Measurements from ENCODE around the gene MTARC2.
A peak's percentile ranks its signal among the peaks of the same experiment; 100 is the strongest.

MTARC2 gene

DNA sequence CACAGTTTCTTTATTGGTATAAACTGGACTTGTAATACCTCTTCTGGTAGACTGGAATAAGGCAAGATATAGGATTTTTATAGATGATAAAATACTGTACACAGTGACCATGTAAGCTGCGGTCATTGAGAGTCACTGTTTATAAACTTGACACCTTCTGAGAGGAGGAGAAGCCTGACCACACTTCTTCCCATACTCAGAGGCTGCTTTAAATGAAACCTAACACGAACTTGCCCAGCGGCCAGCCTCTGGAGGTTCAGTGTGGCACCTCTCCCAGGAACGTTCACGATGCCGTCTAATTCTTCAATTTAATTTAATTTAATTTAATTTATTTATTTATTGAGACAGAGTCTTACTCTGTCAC is 61.0 kb downstream of the MTARC2 start:
- H3K9ac ChIP-seq (ENCODE audit: low read length) = no peak overlapping the region
- H3K79me2 ChIP-seq (ENCODE audit: control insufficient read depth, insufficient read depth, low read length, poor library complexity) = no peaks in the 10 kb centered on the region
- no peak overlapping the region for H3K14ac ChIP-seq (ENCODE audit: low read length)
- H3K4me3 ChIP-seq (ENCODE audit: low read depth, low read length) = no peak overlapping the region
- no peak overlapping the region for H3K18ac ChIP-seq (ENCODE audit: low read length)
- no peak overlapping the region for H3K4me2 ChIP-seq (ENCODE audit: low read length)
- peaks cover 14 to 35% of the 10 kb centered on the region in 2 experiments for H3K36me3 ChIP-seq (ENCODE audit: control insufficient read depth in 1 of 2, insufficient read depth in 2 of 2, low read length in 2 of 2)
- no peak overlapping the region for H4K12ac ChIP-seq (ENCODE audit: low read depth, low read length)
- H2BK5ac ChIP-seq (ENCODE audit: low read depth, low read length, poor library complexity) = no peak overlapping the region
- no peak overlapping the region for H3K27ac ChIP-seq (ENCODE audit: low read depth, low read length)
- no peaks in the 10 kb centered on the region for H3K27me3 ChIP-seq (ENCODE audit: insufficient read depth, low read length)
- no peak overlapping the region for H3K23ac ChIP-seq (ENCODE audit: low read length)
- no CpG with 5 or more reads among the region's 6 CpGs for WGBS (ENCODE audit: extremely low coverage, insufficient coverage, insufficient read length)
- no peak overlapping the region for H4K91ac ChIP-seq (ENCODE audit: low read depth, low read length)
- no peak for DNase-seq
- H2BK12ac ChIP-seq (ENCODE audit: low read length) = no peak overlapping the region
- no peak overlapping the region for H4K8ac ChIP-seq (ENCODE audit: low read depth, low read length)
- no peak overlapping the region for H3K4ac ChIP-seq (ENCODE audit: low read depth, low read length)
- H3K9me3 ChIP-seq (ENCODE audit: insufficient read depth, low read depth, low read length) = no peaks in the 10 kb centered on the region
- H3K4me1 ChIP-seq (ENCODE audit: control insufficient read depth in 1 of 2, insufficient read depth in 2 of 2, low read length in 2 of 2) = peaks cover 0 to 4% of the 10 kb centered on the region in 2 experiments
- H2AK5ac ChIP-seq (ENCODE audit: low read length) = no peak overlapping the region
- H2AFZ ChIP-seq (ENCODE audit: insufficient read depth, low read length, poor library complexity) = no peak overlapping the region
- H2BK120ac ChIP-seq (ENCODE audit: insufficient read depth, low read length, poor library complexity) = no peak overlapping the region
- no peaks in the 10 kb centered on the region for H3K79me1 ChIP-seq (ENCODE audit: low read length)

DNA sequence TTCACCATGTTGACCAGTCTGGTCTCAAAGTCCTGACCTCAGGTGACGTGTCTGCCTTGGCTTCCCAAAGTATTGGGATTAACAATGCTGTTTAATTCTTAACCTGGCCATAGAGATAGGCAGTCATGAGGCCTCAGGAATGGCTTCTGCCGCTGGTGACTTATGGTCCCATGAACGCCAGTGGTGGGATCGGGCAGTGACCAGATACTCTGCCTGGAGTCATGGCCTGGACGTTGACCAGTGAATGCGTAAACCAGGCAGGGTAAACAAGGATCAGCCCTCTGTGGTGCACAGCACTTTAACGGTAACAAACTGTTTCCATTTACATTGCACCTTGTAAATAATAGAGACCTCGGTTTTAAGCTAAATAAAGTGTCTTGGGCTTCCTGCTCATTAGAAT is 61.6 kb downstream of the MTARC2 start:
- no peak overlapping the region for H2AK5ac ChIP-seq (ENCODE audit: low read length)
- H3K4me1 ChIP-seq (ENCODE audit: control insufficient read depth in 1 of 2, insufficient read depth in 2 of 2, low read length in 2 of 2) = peaks cover 0 to 4% of the 10 kb centered on the region in 2 experiments
- peaks cover 17 to 34% of the 10 kb centered on the region in 2 experiments for H3K36me3 ChIP-seq (ENCODE audit: control insufficient read depth in 1 of 2, insufficient read depth in 2 of 2, low read length in 2 of 2)
- no peak overlapping the region for H3K27ac ChIP-seq (ENCODE audit: low read depth, low read length)
- H3K14ac ChIP-seq (ENCODE audit: low read length) = no peak overlapping the region
- no CpG with 5 or more reads among the region's 8 CpGs for WGBS (ENCODE audit: extremely low coverage, insufficient coverage, insufficient read length)
- no peak overlapping the region for H2AFZ ChIP-seq (ENCODE audit: insufficient read depth, low read length, poor library complexity)
- no peak overlapping the region for H3K4me2 ChIP-seq (ENCODE audit: low read length)
- no peak overlapping the region for H3K9ac ChIP-seq (ENCODE audit: low read length)
- H3K79me2 ChIP-seq (ENCODE audit: control insufficient read depth, insufficient read depth, low read length, poor library complexity) = no peaks in the 10 kb centered on the region
- no peaks in the 10 kb centered on the region for H3K9me3 ChIP-seq (ENCODE audit: insufficient read depth, low read depth, low read length)
- no peak overlapping the region for H3K4ac ChIP-seq (ENCODE audit: low read depth, low read length)
- H3K79me1 ChIP-seq (ENCODE audit: low read length) = no peaks in the 10 kb centered on the region
- no peak overlapping the region for H3K4me3 ChIP-seq (ENCODE audit: low read depth, low read length)
- H3K18ac ChIP-seq (ENCODE audit: low read length) = no peak overlapping the region
- no peak overlapping the region for H2BK12ac ChIP-seq (ENCODE audit: low read length)
- no peak overlapping the region for H4K12ac ChIP-seq (ENCODE audit: low read depth, low read length)
- H3K23ac ChIP-seq (ENCODE audit: low read length) = no peak overlapping the region
- H2BK5ac ChIP-seq (ENCODE audit: low read depth, low read length, poor library complexity) = no peak overlapping the region
- H3K27me3 ChIP-seq (ENCODE audit: insufficient read depth, low read length) = no peaks in the 10 kb centered on the region
- no peak for DNase-seq
- no peak overlapping the region for H4K8ac ChIP-seq (ENCODE audit: low read depth, low read length)
- no peak overlapping the region for H4K91ac ChIP-seq (ENCODE audit: low read depth, low read length)
- H2BK120ac ChIP-seq (ENCODE audit: insufficient read depth, low read length, poor library complexity) = no peak overlapping the region

DNA sequence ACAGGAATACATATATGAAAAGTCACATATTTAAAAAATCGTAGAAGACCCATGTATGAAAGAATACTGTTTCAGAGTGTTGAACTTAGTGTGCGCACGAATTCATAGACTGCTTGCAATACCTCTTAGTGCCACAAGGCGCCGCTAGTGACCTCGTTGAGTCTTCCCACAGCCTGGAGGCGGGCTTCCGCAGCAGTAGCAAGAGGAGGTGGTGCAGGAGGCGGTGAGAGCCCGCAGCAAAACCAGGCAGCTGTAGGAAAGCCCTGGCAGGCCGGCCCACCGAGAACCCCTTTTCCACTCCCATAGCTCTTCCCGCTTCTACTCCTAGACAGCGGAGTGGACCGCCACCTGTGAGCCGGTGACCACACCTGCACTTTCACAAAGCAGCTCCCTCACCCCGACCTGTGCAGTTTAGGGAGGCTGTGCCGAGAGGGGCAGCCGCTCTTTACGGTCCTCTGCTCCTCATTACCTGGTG is 62.1 kb downstream of the MTARC2 start:
- Histone ChIP-seq H2BK5ac (ENCODE audit: low read depth, low read length, poor library complexity) (no peak overlapping the region), H4K12ac (ENCODE audit: low read depth, low read length) (no peak overlapping the region), H3K27ac (ENCODE audit: low read depth, low read length) (no peak overlapping the region), H2AFZ (ENCODE audit: insufficient read depth, low read length, poor library complexity) (no peak overlapping the region), H3K4me2 (ENCODE audit: low read length) (peak overlapping the region; percentile 38), H3K27me3 (ENCODE audit: insufficient read depth, low read length) (no peaks in the 10 kb centered on the region), H3K79me2 (ENCODE audit: control insufficient read depth, insufficient read depth, low read length, poor library complexity) (no peaks in the 10 kb centered on the region), H3K36me3 (ENCODE audit: control insufficient read depth in 1 of 2, insufficient read depth in 2 of 2, low read length in 2 of 2) (peaks cover 15 to 29% of the 10 kb centered on the region in 2 experiments), H3K9me3 (ENCODE audit: insufficient read depth, low read depth, low read length) (peaks cover under 1% of the 10 kb centered on the region), H4K91ac (ENCODE audit: low read depth, low read length) (no peak overlapping the region), H3K23ac (ENCODE audit: low read length) (no peak overlapping the region), H3K4ac (ENCODE audit: low read depth, low read length) (no peak overlapping the region), H4K8ac (ENCODE audit: low read depth, low read length) (no peak overlapping the region), H3K18ac (ENCODE audit: low read length) (no peak overlapping the region), H3K4me3 (ENCODE audit: low read depth, low read length) (no peak overlapping the region), H2BK12ac (ENCODE audit: low read length) (no peak overlapping the region), H3K4me1 (ENCODE audit: control insufficient read depth in 1 of 2, insufficient read depth in 2 of 2, low read length in 2 of 2) (peaks cover 0 to 4% of the 10 kb centered on the region in 2 experiments), H3K9ac (ENCODE audit: low read length) (no peak overlapping the region), H3K79me1 (ENCODE audit: low read length) (no peaks in the 10 kb centered on the region), H2AK5ac (ENCODE audit: low read length) (no peak overlapping the region), H2BK120ac (ENCODE audit: insufficient read depth, low read length, poor library complexity) (no peak overlapping the region), H3K14ac (ENCODE audit: low read length) (no peak overlapping the region)
- WGBS (ENCODE audit: extremely low coverage, insufficient coverage, insufficient read length) = no CpG with 5 or more reads among the region's 20 CpGs
- peak; percentile 66 to 91 for DNase-seq

DNA sequence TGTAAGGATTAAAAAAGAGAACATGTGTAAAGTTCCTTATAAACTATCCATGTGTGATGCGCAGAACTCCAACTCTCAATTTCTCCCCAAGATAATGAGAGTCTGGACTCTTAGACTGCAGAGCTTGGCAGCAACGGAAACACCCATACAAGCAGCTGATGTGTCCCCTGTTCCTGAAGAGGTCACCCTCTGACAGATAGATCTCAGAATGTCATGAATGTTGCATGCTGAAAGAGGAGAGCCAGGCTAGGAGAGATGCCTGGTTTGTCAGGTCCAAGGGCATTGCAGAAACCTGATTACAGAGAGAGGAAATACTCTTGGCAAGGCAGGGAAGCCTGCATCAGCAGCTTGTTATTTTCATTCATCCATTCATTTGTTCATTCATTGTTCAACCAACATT is 62.8 kb downstream of the MTARC2 start:
- H3K23ac ChIP-seq (ENCODE audit: low read length) = no peak overlapping the region
- peaks cover 0 to 4% of the 10 kb centered on the region in 2 experiments for H3K4me1 ChIP-seq (ENCODE audit: control insufficient read depth in 1 of 2, insufficient read depth in 2 of 2, low read length in 2 of 2)
- no peak overlapping the region for H3K4me2 ChIP-seq (ENCODE audit: low read length)
- DNase-seq = no peak
- H3K79me2 ChIP-seq (ENCODE audit: control insufficient read depth, insufficient read depth, low read length, poor library complexity) = no peaks in the 10 kb centered on the region
- no peak overlapping the region for H4K8ac ChIP-seq (ENCODE audit: low read depth, low read length)
- no peak overlapping the region for H2BK12ac ChIP-seq (ENCODE audit: low read length)
- no peak overlapping the region for H2BK120ac ChIP-seq (ENCODE audit: insufficient read depth, low read length, poor library complexity)
- no peak overlapping the region for H4K91ac ChIP-seq (ENCODE audit: low read depth, low read length)
- peaks cover 2% of the 10 kb centered on the region for H3K9me3 ChIP-seq (ENCODE audit: insufficient read depth, low read depth, low read length)
- no peak overlapping the region for H3K18ac ChIP-seq (ENCODE audit: low read length)
- no peak overlapping the region for H3K4ac ChIP-seq (ENCODE audit: low read depth, low read length)
- no peaks in the 10 kb centered on the region for H3K27me3 ChIP-seq (ENCODE audit: insufficient read depth, low read length)
- H2AFZ ChIP-seq (ENCODE audit: insufficient read depth, low read length, poor library complexity) = no peak overlapping the region
- no peak overlapping the region for H3K9ac ChIP-seq (ENCODE audit: low read length)
- no peak overlapping the region for H3K4me3 ChIP-seq (ENCODE audit: low read depth, low read length)
- H2BK5ac ChIP-seq (ENCODE audit: low read depth, low read length, poor library complexity) = no peak overlapping the region
- H3K14ac ChIP-seq (ENCODE audit: low read length) = no peak overlapping the region
- H3K36me3 ChIP-seq (ENCODE audit: control insufficient read depth in 1 of 2, insufficient read depth in 2 of 2, low read length in 2 of 2) = peaks cover 17 to 31% of the 10 kb centered on the region in 2 experiments
- no CpG with 5 or more reads among the region's 2 CpGs for WGBS (ENCODE audit: extremely low coverage, insufficient coverage, insufficient read length)
- no peaks in the 10 kb centered on the region for H3K79me1 ChIP-seq (ENCODE audit: low read length)
- no peak overlapping the region for H3K27ac ChIP-seq (ENCODE audit: low read depth, low read length)
- H4K12ac ChIP-seq (ENCODE audit: low read depth, low read length) = no peak overlapping the region
- H2AK5ac ChIP-seq (ENCODE audit: low read length) = no peak overlapping the region

Measured in trophoblast cell (in vitro differentiated cells and primary cell).